GM18499 (cell line): ENCODE results near the gene DLG1.

Experiments used
- ATAC-seq: cut with Tn5 transposase; IDR thresholded peaks from one replicate; pipeline ENCODE4 v1.9.1; 2021; ENCODE audit warnings: moderate number of reproducible peaks; ENCODE audit not compliant: insufficient read depth, unreplicated experiment

DLG1 gene

DNA sequence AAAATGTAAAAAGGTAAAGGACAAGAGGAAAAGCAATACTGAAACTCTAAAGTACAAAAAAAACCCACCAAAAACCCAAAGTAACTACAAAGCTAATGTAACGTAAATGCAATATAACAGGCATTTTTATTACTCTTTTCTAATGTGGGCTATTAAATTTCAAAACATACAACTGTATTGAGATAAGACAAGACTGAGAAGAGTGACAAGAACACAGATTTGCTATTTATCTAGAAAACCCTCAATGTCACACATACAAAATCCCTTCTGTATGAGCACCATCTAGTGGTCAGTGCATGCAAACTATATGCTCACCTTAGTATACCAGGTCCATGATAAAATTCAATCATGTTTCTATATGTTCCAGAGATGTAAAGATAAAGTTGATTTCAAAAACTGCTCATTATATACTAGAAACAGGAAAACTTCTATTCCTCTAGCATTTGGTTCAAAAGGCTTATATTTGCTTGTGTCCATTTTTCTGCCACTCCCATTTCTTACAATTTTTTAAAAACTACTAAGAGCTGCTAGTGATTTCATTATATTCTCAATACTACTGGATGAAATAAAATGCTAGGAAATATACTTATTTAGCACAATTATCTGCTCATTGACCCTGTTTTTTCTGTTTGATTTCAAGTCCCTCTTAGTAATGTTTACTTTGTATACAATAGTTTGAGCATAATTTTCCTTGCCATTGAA lies 111.4 kb downstream of the DLG1 start:
- no peak for ATAC-seq

- no peak for ATAC-seq
Measured at GRCh38 chr3:197183582-197183981, 114.8 kb downstream of the DLG1 start.

DNA sequence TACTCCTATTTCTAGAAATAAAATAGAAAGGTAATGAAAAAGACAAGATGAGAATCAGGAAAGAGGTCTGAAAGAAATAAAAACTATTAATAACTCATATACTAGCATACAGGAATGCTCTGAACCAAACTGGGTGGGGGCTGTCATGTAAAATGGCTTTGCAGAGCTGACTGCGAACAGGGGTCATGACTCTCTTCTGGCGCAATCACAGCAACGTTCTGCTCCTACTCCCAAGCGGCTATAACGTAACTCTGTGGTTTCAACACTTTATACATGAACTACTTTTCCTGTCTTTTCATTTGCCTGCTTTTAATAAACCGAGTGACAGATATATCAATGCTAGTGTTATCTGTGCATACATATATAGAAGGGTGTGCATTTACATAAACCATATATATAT lies 116.7 kb downstream of the DLG1 start:
- no peak for ATAC-seq

DNA sequence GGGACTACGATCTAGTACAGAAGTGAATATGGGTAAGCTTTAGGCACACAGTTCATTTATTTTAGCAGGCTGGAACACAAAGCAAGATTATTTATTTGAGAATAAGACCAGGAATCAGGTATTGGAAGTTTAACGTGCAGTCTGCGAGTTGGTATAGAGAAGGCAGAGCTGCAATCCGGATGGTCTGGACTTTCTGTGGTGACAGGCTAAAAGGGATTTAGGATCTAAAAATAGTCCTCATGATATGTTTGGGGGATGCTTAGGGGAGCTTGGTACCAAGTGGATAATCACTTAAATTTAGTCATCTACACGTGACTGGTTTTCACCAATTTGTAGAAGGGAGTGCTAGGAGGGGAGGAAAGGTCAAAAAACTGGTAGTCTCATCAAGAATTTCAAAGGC lies 119.4 kb downstream of the DLG1 start:
- ATAC-seq: no peak

DNA sequence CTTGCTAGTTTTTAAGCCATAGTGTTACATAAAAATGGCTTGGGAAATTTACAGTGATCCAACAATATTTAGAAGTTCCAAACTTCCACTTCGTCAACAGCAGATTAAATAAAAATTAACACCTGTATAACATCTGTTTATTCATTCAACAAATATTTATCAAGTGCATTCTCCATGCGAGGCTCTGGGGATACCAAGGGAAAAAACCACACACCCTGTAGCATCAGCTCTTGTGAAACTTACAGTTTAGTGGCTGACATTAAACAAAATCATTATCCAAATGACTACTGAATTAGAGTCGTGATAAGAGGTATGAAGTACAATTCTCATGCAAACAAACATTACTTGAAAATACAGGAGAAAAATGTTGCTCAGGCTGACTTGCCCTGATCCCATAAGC lies 122.9 kb downstream of the DLG1 start:
- no peak for ATAC-seq

- ATAC-seq: no peak
Measured at GRCh38 chr3:197174927-197175326, 123.5 kb downstream of the DLG1 start.

DNA sequence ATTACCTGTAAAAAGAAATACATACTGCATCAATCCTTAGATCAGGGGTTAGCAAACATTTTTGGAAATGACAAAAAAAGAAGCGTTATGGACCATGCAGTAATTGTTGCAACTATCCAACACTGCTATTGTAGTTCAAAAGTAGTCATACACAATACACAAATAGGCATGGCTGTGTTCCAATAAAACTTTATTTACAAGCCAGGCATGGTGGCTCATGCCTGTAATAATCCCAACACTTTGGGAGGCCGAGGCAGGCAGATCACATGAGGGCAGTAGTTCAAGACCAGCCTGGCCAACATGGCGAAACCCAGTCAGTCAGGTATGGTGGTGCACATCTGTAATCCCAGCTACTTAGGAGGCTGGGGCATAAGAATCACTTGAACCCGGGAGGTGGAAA lies 124.8 kb downstream of the DLG1 start:
- no peak for ATAC-seq

DNA sequence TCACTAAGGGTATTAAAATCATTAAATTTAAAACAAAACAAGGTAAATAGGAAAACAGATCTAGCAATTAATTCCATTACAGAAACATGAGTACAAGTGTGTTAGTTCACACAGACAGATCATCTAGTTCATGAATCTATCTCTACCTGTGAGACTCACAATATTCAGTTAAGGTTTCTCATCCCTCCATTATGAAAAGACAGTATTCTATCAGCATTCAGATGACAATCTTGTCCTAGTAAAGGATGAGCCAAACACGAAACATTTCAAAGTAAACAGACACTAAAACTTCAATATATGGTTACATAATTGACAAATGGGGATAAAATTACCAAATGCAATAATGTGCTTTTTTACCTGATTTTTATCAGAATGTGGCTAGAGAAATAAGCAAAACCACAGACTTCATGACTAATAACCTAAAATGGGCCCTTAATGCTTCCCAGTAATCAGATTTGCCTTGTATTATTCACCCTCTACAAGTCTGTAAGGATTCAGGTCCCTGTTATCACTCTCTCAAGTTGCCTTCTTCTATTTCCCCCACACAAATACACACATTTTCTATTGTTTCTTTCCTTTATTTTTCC lies 126.8 kb downstream of the DLG1 start:
- no peak for ATAC-seq

GRCh38 chr3:197169028-197169427 lies 129.4 kb downstream of the DLG1 start:
- ATAC-seq: no peak

DNA sequence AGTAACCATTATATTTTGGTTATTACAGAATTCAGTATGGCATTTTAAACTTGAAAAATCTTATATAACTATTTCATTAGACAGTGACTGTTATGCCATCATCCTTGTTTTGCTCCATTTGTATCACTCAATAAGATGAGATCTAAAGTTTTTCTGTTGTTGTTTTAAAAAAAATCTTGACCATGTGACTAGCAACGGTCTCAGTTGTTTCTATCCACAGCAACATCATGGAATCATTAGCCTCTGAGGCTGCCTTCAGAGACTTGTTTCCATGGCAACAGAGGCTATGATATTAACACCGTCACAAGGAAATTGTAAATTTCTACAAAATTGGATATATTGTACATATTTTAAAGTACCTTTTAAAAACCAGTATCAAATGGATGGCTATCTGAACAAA lies 129.8 kb downstream of the DLG1 start:
- no peak for ATAC-seq

- no peak for ATAC-seq
Measured at GRCh38 chr3:197168063-197168462, 130.3 kb downstream of the DLG1 start.

- ATAC-seq: no peak
Measured at GRCh38 chr3:197167549-197167948, 130.9 kb downstream of the DLG1 start.

DNA sequence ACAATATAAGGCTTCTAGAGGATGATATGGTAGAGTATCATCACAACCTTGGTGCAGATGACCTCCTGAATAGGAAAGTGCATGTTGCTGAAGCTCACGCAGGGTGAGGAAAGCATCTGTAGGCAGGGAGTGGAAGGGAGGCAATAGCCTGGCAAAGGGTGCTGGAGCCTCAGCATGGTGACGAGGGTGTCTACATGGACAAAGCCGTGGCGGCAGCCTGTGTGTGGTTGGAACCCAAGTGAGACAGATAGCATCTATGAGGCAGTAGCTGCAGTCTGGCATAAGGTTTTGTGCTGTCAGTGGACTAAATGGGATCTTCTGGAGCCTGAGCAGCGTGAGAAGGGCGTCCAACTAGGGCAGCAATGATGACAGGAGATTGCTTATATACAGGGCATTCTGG lies 132.5 kb downstream of the DLG1 start:
- no peak for ATAC-seq

DNA sequence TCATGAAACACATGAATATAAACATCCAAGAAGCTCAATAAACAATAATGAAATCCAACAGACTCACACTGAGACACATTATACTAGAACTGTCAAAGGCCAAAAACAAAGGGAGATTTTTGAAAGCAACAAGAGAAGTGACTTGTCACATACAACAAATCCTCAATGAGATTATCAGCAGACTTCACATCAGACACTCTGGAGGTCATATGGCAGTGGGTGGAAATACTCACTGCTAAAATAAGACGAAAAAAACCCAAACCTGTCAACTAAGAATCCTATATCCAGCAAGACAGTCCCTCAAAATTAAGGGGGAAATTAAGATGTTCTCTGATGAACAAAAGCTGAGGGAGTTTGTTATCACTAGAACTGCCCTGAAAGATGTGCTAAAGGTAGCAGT lies 143.4 kb downstream of the DLG1 start:
- ATAC-seq: no peak

GRCh38 chr3:197151580-197151979 lies 146.8 kb downstream of the DLG1 start:
- no peak for ATAC-seq

DNA sequence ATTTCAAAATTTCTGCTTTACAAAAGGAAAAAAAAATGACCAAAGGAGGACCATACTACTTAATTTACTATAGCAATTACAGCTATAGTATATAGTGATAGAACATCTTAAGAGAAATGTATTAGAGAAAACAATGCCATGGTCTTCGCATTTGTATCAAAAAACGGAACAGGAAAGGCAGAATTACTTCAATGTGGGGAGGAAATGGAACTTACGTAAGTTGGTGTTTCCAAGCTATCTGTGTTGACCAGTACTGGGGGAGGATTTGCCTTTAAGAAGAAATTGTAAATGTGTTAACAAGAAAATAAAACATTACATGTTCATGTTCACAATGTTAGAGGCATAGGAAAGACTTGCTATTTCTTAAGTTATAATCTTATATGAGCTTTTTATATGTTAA lies 148.9 kb downstream of the DLG1 start:
- no peak for ATAC-seq

DNA sequence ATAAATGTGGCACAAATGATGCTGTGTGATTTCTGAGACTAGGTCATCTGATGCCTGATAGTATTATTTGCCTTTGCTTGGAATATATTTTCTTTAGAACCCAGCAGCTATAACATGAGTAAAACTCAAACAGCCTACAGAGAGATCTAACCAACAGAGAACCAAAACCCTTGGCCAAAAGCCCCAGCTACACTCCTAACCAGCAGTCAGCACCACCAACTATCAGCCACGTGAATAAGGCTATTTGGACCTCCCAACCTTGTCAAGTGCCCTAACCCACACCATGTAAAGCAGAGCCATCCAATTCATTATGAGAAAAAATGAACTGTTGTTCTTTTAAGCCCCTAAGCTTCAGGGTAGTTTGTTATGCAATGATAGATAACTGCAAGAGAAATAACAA lies 154.2 kb downstream of the DLG1 start:
- no peak for ATAC-seq

- no peak for ATAC-seq
Measured at GRCh38 chr3:197139586-197139985, 158.8 kb downstream of the DLG1 start.

DNA sequence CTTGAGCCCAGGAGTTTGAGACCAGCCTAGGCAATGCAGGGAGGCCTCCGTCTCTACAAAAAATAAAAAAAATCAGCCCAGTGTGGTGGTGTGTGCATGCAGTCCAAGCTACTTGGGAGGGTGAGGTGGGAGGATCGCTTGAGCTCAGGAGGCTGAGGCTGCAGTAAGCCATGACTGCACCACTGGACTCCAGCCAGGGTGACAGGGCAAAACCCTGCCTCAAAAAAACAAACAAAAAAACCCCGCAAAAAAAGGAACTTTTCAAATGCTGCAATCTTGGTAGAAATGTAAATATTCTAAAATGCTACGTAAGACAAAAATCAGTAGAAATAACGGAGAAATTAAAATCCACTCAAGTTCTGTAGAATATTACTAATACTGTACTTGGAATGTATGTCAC lies 160.7 kb downstream of the DLG1 start:
- ATAC-seq: no peak

DNA sequence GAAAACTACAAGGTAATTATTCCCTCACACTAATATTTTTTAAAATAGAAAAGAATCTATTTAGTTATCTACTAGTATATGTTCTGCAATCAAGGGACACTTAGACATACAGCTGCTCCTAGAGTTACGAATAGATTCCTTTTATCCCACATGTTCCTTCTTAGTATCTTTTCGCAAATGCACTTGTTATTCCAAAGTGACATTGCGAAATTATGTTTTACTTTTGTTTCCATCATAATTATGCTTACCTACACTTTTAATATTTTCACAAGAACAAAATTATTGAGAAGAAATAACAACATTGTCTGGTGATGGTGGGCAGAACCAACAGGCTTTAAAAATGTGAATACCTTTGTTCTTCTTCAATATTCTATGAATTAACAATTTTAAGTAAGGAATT lies 161.7 kb downstream of the DLG1 start:
- no peak for ATAC-seq

GRCh38 chr3:197135212-197135611 lies 163.2 kb downstream of the DLG1 start:
- ATAC-seq: no peak

DNA sequence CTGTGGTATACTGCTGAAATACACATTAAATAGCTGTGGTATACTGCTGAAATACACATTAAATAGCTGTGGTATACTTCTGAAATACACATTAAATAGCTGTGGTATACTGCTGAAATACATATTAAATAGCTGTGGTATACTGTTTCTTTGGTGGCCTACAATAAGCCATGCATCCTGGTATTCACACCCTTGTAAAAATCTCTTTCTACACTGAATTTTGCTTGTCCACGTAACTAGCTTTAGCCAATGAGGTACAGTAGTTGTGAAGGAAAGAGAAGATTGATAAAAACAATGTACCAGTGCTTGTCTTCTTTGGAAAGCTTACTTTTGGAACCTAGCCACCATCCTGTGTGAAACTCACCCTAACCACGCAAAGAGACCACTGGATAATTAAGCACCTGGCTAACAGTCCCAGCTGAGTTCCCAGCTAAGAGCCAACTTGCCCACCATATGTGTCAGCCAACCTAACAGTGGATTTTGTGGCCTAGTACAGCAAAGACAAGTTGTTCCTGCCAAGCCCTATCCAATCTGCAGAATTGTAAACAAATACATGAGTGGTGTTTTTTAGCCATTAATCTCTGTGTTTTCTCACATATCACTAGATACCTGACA lies 165.4 kb downstream of the DLG1 start:
- no peak for ATAC-seq
